Endothelial cell of umbilical vein (primary cell): ENCODE data around the gene MTM1. TPM values are rescaled to one million over a fixed set of nuclear protein-coding genes. Genes with fewer than 3 reads are reported as not detected.

Source experiments
- BruUV-seq: library from RNA; stranded (reverse); fragments of 400-500 nt; replicated peaks from 2 replicates; lab custom pipeline; 2021; lab: Mats Ljungman, UMichigan
- CTCF ChIA-PET: fragments of 300-600, 350-600 bp; sonication (Branson Sonifier 250); formaldehyde crosslinking; loops from one replicate; lab custom pipeline; 2021; ENCODE audit warnings: antibody characterized with exemption, inconsistent platforms; lab: Charles Lee
- POLR2A ChIA-PET: fragments of 300-600, 350-600 bp; sonication (Branson Sonifier 250); formaldehyde crosslinking; loops from one replicate; lab custom pipeline; 2021; ENCODE audit warnings: antibody characterized with exemption, inconsistent platforms; lab: Charles Lee
- DNase-seq: peaks from one replicate; pipeline ENCODE4 v3.0.0-alpha.2; 2011; ENCODE audit warnings: low read depth, low spot score
- FAIRE-seq: peaks from 2 replicates; lab custom pipeline; 2011; peaks lifted over from hg19 to GRCh38; lab: Jason Lieb, UNC
- H2AFZ ChIP-seq: 2 replicates; pipeline ENCODE4 v1.6.0; 2012; ENCODE audit warnings: low read depth, low read length, control low read depth, inconsistent platforms
- H3K27ac ChIP-seq: 2 replicates; pipeline ENCODE4 v1.5.1; 2011; ENCODE audit warnings: low read depth, mild to moderate bottlenecking, control low read depth, low read length, moderate library complexity; ENCODE audit not compliant: insufficient read depth
- H3K27me3 ChIP-seq, 2 experiments: 2 replicates each; pipeline versions ENCODE4 v1.6.0 to v1.6.1; 2011; ENCODE audit warnings: low read length in 2 of 2, mixed read lengths in 1 of 2; ENCODE audit not compliant: control insufficient read depth in 2 of 2, insufficient read depth in 2 of 2
- H3K36me3 ChIP-seq, 2 experiments: 2 replicates in 1 of 2; 3 replicates in 1 of 2; pipeline ENCODE4 v1.5.1; 2011; ENCODE audit warnings: low read length in 2 of 2, mild to moderate bottlenecking in 1 of 2, moderate library complexity in 1 of 2; ENCODE audit not compliant: control insufficient read depth in 2 of 2, insufficient read depth in 2 of 2; ENCODE audit errors: extremely low read depth in 1 of 2
- H3K4me1 ChIP-seq: 3 replicates; pipeline ENCODE4 v1.5.1; 2011; ENCODE audit warnings: mild to moderate bottlenecking, low read length; ENCODE audit not compliant: control insufficient read depth, insufficient read depth; ENCODE audit errors: extremely low read depth
- H3K4me2 ChIP-seq: 2 replicates; pipeline ENCODE4 v1.6.1; 2011; ENCODE audit warnings: low read length, control low read depth, mixed read lengths; ENCODE audit not compliant: insufficient read depth
- H3K4me3 ChIP-seq, 3 experiments: fragments of 200-600 bp in 1 of 3; sonication (generic), shearing (Covaris generic) in 1 of 3; replicated peaks in 1 of 3; 2 replicates each; pipeline ENCODE4 v1.5.1; 2011 to 2016; ENCODE audit warnings: control low read depth in 3 of 3, low read length in 3 of 3, mild to moderate bottlenecking in 2 of 3, inconsistent platforms in 1 of 3, low read depth in 1 of 3, moderate library complexity in 1 of 3; ENCODE audit not compliant: insufficient read depth in 1 of 3
- H3K79me2 ChIP-seq: 2 replicates; pipeline ENCODE4 v1.6.0; 2012; ENCODE audit warnings: low read length, inconsistent platforms; ENCODE audit not compliant: control insufficient read depth, insufficient read depth
- H3K9ac ChIP-seq: replicated peaks from 2 replicates; pipeline ENCODE3; 2011; ENCODE audit warnings: low read length, control low read depth; ENCODE audit not compliant: insufficient read depth; ENCODE audit errors: extremely low read depth
- H3K9me1 ChIP-seq: replicated peaks from 3 replicates; pipeline ENCODE4 v1.6.0; 2011; ENCODE audit warnings: mild to moderate bottlenecking, low read length; ENCODE audit not compliant: control insufficient read depth, insufficient read depth; ENCODE audit errors: extremely low read depth
- H3K9me3 ChIP-seq: replicated peaks from 2 replicates; pipeline ENCODE4 v1.5.1; 2012; ENCODE audit warnings: low read length, inconsistent platforms; ENCODE audit not compliant: control insufficient read depth, insufficient read depth
- H4K20me1 ChIP-seq: replicated peaks from 2 replicates; pipeline ENCODE3; 2011; ENCODE audit warnings: mild to moderate bottlenecking, low read length; ENCODE audit not compliant: control insufficient read depth, insufficient read depth; ENCODE audit errors: extremely low read depth
- CTCF ChIP-seq, 2 donors: IDR thresholded peaks; 1 replicate in 1 of 2; 2 replicates in 1 of 2; pipeline ENCODE4 v1.5.1; 2011; ENCODE audit warnings: low read length in 2 of 2, mild to moderate bottlenecking in 2 of 2, moderate library complexity in 2 of 2, control low read depth in 1 of 2, inconsistent platforms in 1 of 2, low read depth in 1 of 2; ENCODE audit not compliant: insufficient read depth in 1 of 2; ENCODE audit errors: extremely low read depth in 1 of 2
- EZH2 ChIP-seq: IDR thresholded peaks from 2 replicates; pipeline ENCODE4 v1.6.1; 2012; ENCODE audit warnings: borderline replicate concordance, low read depth, mild to moderate bottlenecking, moderate library complexity, low read length, inconsistent platforms; ENCODE audit not compliant: severe bottlenecking
- FOS ChIP-seq: IDR thresholded peaks from 2 replicates; pipeline ENCODE4 v1.6.1; 2011; ENCODE audit warnings: mild to moderate bottlenecking, low read length, moderate library complexity, borderline replicate concordance; ENCODE audit not compliant: insufficient read depth
- GATA2 ChIP-seq: IDR thresholded peaks from 2 replicates; pipeline ENCODE4 v1.7.0; 2011; ENCODE audit warnings: low read depth, mild to moderate bottlenecking, moderate library complexity, mixed read lengths, low read length; ENCODE audit not compliant: insufficient read length, insufficient read depth
- JUN ChIP-seq: IDR thresholded peaks from 2 replicates; pipeline ENCODE4 v1.6.1; 2011; ENCODE audit warnings: borderline replicate concordance, low read depth; ENCODE audit not compliant: insufficient read length, insufficient read depth
- MAX ChIP-seq: IDR thresholded peaks from 2 replicates; pipeline ENCODE4 v1.6.1; 2011; ENCODE audit not compliant: insufficient read depth, insufficient read length
- MYC ChIP-seq: IDR thresholded peaks from one replicate; pipeline ENCODE4 v1.6.1; 2011; ENCODE audit warnings: mild to moderate bottlenecking, low read depth, low read length
- POLR2A ChIP-seq: IDR thresholded peaks from 2 replicates; pipeline ENCODE4 v1.6.1; 2012; ENCODE audit warnings: low read depth, mild to moderate bottlenecking, control low read depth, low read length
- POLR2AphosphoS5 ChIP-seq: IDR thresholded peaks from 2 replicates; pipeline ENCODE4 v1.6.1; 2012; ENCODE audit warnings: low read depth, mild to moderate bottlenecking, control low read depth, low read length, moderate library complexity; ENCODE audit not compliant: insufficient read depth
- dilution Hi-C: fragments of 300-500 bp; cut with MboI; formaldehyde crosslinking; loops from one replicate; pipeline ENCODE4 v1.15.0; 2019; ENCODE audit warnings: low sequenced_read_pairs; ENCODE audit not compliant: extremely low pct_ligation_motif_present
- intact Hi-C: fragments of 100-400 bp; cut with micrococcal nuclease; formaldehyde crosslinking; loops from one replicate; pipeline ENCODE4 v1.10.0; 2022
- polyA plus RNA-seq, 4 experiments: library from polyadenylated mRNA; depleted of rRNA in 3 of 4; stranded (reverse) in 3 of 4; unstranded in 1 of 4; fragments of >200 nt; gene quantifications; 2 replicates each; pipeline versions ENCODE4 v1.2.1 to v1.2.3, GENCODE V29; 2011 to 2012; ENCODE audit warnings: missing spikeins in 1 of 4
- total RNA-seq: library from RNA; stranded (reverse); gene quantifications from 2 replicates; pipeline ENCODE4 v1.2.3, GENCODE V29; 2021

MTM1 gene
- total and polyA plus RNA-seq, 2 donors (not counting 3 experiments of a cell fraction or from before 2014, with no cell fraction given): 2.4 to 13.2 TPM

GRCh38 chrX:150599226-150599625 is 30.8 kb downstream of the MTM1 start:
- FAIRE-seq (no peak), DNase-seq (no peak)
- no peaks in the 10 kb centered on the region for H3K4me1 ChIP-seq
- dilution Hi-C loops: no loop called here
- H3K4me3 ChIP-seq: no peak overlapping the region
- no TSS peak for BruUV-seq
- POLR2A ChIA-PET: no interaction called here
- no peaks in the 10 kb centered on the region for H3K79me2 ChIP-seq
- TF ChIP-seq FOS (no peak), JUN (no peak), MYC (no peak), EZH2 (no peak), CTCF (IDR thresholded peaks at IDR 0.05; ENCODE audit: extremely low read depth in 1 of 2, insufficient read depth in 1 of 2, low read depth in 1 of 2, low read length in 2 of 2) (no peak), POLR2A (no peak)
- H4K20me1 ChIP-seq: no peaks in the 10 kb centered on the region
- no peak overlapping the region for H3K4me2 ChIP-seq
- intact Hi-C loops: loop anchor here (2.0 kb wide), 1 partner anchor 44 kb away; no protein-coding TSS in a partner anchor
- no peaks in the 10 kb centered on the region for H3K27me3 ChIP-seq
- H3K9me1 ChIP-seq: no peaks in the 10 kb centered on the region
- no peak overlapping the region for H2AFZ ChIP-seq
- CTCF ChIA-PET: interaction anchor here (1.3 kb wide), 1 partner anchor 242 kb away, joined by 3 read pairs; no protein-coding TSS in a partner anchor
- H3K36me3 ChIP-seq: peaks cover 0 to 2% of the 10 kb centered on the region in 2 experiments
- no peak overlapping the region for H3K27ac ChIP-seq
- no peaks in the 10 kb centered on the region for H3K9me3 ChIP-seq
- no peak overlapping the region for H3K9ac ChIP-seq

GRCh38 chrX:150602296-150602695 is 33.9 kb downstream of the MTM1 start:
- no peak for TF ChIP-seq CTCF (IDR thresholded peaks at IDR 0.05; ENCODE audit: extremely low read depth in 1 of 2, insufficient read depth in 1 of 2, low read depth in 1 of 2, low read length in 2 of 2)
- no peak for TF ChIP-seq MAX
- no peak for TF ChIP-seq MYC
- TF ChIP-seq POLR2A: no peak
- no peak for TF ChIP-seq POLR2AphosphoS5
- TF ChIP-seq GATA2: no peak
- TF ChIP-seq FOS: no peak
- TF ChIP-seq JUN: no peak
- CTCF ChIA-PET: no interaction called here
- Histone ChIP-seq H3K79me2 (no peaks in the 10 kb centered on the region), H2AFZ (no peak overlapping the region), H3K27ac (no peak overlapping the region), H3K9ac (no peak overlapping the region), H3K36me3 (peaks cover 0 to 2% of the 10 kb centered on the region in 2 experiments), H3K9me1 (no peaks in the 10 kb centered on the region), H3K27me3 (no peaks in the 10 kb centered on the region), H3K4me1 (no peaks in the 10 kb centered on the region), H4K20me1 (no peaks in the 10 kb centered on the region), H3K4me2 (no peak overlapping the region), H3K9me3 (no peaks in the 10 kb centered on the region), H3K4me3 (no peak overlapping the region)
- FAIRE-seq: no peak
- dilution Hi-C loops: no loop called here
- POLR2A ChIA-PET: no interaction called here
- intact Hi-C loops: no loop called here
- BruUV-seq: no TSS peak
- no peak for DNase-seq
